GM10847 (cell line): ENCODE data around the gene EFCAB6.

ENCODE experiments used
- POLR2A ChIP-seq: IDR thresholded peaks from 2 replicates; pipeline ENCODE4 v1.6.1; 2011; ENCODE audit not compliant: insufficient read length; ENCODE audit errors: extremely low read depth

The EFCAB6 gene

GRCh38 chr22:43742154-43742950 is 69.8 kb downstream of the EFCAB6 start:
- TF ChIP-seq POLR2A = no peak

GRCh38 chr22:43740587-43741270 is 71.4 kb downstream of the EFCAB6 start:
- TF ChIP-seq POLR2A = no peak

GRCh38 chr22:43739851-43740379 is 72.2 kb downstream of the EFCAB6 start:
- no peak for TF ChIP-seq POLR2A

GRCh38 chr22:43737150-43737828 is 74.8 kb downstream of the EFCAB6 start:
- no peak for TF ChIP-seq POLR2A

- TF ChIP-seq POLR2A = no peak
These were observed 75.5 kb downstream of the EFCAB6 start for GRCh38 chr22:43736651-43737050.

- no peak for TF ChIP-seq POLR2A
These were observed 77.5 kb downstream of the EFCAB6 start for GRCh38 chr22:43734370-43735150.

GRCh38 chr22:43733138-43733537 is 79.0 kb downstream of the EFCAB6 start:
- TF ChIP-seq POLR2A = no peak

- TF ChIP-seq POLR2A = no peak
These were observed 80.1 kb downstream of the EFCAB6 start for GRCh38 chr22:43731988-43732387.

- no peak for TF ChIP-seq POLR2A
These were observed 85.1 kb downstream of the EFCAB6 start for GRCh38 chr22:43726964-43727543.

GRCh38 chr22:43726322-43726721 is 85.8 kb downstream of the EFCAB6 start:
- no peak for TF ChIP-seq POLR2A

GRCh38 chr22:43723816-43724215 is 88.3 kb downstream of the EFCAB6 start:
- no peak for TF ChIP-seq POLR2A

- no peak for TF ChIP-seq POLR2A
These were observed 89.7 kb downstream of the EFCAB6 start for GRCh38 chr22:43722444-43722843.

- no peak for TF ChIP-seq POLR2A
These were observed 91.4 kb downstream of the EFCAB6 start for GRCh38 chr22:43720716-43721115.

- TF ChIP-seq POLR2A = no peak
These were observed 98.0 kb downstream of the EFCAB6 start for GRCh38 chr22:43714104-43714503.

GRCh38 chr22:43711681-43712080 is 100.4 kb downstream of the EFCAB6 start:
- TF ChIP-seq POLR2A = no peak

- TF ChIP-seq POLR2A = no peak
These were observed 104.5 kb downstream of the EFCAB6 start for GRCh38 chr22:43707648-43708047.
